ENCODE data around the gene BHLHE23. TPM values are rescaled to one million over a fixed set of nuclear protein-coding genes. Genes with fewer than 3 reads are reported as not detected.

Gene BHLHE23
- total and polyA plus RNA-seq, 4 donors: not detected

DNA sequence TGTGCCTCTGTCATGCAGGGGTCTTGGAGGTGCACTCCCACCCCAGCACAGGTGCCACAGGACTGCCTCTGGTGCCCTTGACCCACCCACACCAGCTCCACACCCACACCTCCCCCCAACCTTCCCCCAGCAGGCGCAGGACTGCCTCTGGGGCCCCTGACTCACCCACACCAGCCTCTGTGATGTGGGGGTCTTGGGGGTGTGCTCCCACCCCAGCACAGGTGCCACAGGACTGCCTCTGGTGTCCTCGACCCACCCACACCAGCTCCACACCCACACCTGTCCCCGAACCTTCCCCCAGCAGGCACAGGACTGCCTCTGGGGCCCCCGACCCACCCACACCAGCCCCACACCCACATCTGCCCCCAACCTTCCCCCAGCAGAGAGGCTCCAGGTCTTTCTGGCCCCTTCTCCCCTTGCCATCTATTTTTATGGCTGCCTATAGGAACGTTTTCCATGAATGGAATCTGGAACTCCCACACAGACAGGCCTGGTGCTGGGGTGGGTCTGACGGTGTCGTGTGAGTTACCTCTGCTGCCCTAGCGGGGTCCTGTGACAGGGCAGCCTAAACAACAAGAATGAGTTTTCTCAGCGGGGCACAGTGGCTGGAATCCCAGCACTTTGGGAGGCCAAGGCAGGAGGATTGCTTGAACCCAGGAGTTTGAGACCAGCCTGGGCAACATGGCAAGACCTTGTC lies 30.8 kb downstream of the BHLHE23 start:
- Histone ChIP-seq H3K27me3 (ENCODE audit: control insufficient read depth in 3 of 3, insufficient read depth in 3 of 3, low read length in 2 of 3) (peaks cover 0 to 66% (median 45%) of the 10 kb centered on the region in 3 donors), H3K9me3 (ENCODE audit: control insufficient read depth in 4 of 4, insufficient read depth in 3 of 4, low read length in 3 of 4) (peaks cover 0 to 2% (median 0%) of the 10 kb centered on the region in 4 donors), H3K27ac (ENCODE audit: low read depth in 1 of 2, low read length in 1 of 2) (no peak overlapping the region), H3K4me3 (no peak overlapping the region), H3K36me3 (ENCODE audit: control insufficient read depth in 4 of 4, insufficient read depth in 4 of 4, low read length in 4 of 4) (no peaks in the 10 kb centered on the region), H3K4me1 (ENCODE audit: control insufficient read depth in 5 of 5, insufficient read depth in 5 of 5, low read length in 5 of 5) (no peaks in the 10 kb centered on the region), H3K9ac (ENCODE audit: insufficient read depth in 1 of 2, low read length in 2 of 2) (no peak overlapping the region)
- ATAC-seq (ENCODE audit: insufficient read depth, low FRiP score) (no peak), DNase-seq (no peak)
- TF ChIP-seq, protein P1, sequence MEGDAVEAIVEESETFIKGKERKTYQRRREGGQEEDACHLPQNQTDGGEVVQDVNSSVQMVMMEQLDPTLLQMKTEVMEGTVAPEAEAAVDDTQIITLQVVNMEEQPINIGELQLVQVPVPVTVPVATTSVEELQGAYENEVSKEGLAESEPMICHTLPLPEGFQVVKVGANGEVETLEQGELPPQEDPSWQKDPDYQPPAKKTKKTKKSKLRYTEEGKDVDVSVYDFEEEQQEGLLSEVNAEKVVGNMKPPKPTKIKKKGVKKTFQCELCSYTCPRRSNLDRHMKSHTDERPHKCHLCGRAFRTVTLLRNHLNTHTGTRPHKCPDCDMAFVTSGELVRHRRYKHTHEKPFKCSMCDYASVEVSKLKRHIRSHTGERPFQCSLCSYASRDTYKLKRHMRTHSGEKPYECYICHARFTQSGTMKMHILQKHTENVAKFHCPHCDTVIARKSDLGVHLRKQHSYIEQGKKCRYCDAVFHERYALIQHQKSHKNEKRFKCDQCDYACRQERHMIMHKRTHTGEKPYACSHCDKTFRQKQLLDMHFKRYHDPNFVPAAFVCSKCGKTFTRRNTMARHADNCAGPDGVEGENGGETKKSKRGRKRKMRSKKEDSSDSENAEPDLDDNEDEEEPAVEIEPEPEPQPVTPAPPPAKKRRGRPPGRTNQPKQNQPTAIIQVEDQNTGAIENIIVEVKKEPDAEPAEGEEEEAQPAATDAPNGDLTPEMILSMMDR (IDR thresholded peaks at IDR 0.05; ENCODE audit: control extremely low read depth, extremely low read depth): no peak
- WGBS, 2 donors: 71 to 74% methylated on average over 8 to 9 of the region's 9 CpGs

GRCh38 chr20:62975251-62975760 lies 31.5 kb downstream of the BHLHE23 start:
- no peak for DNase-seq
- Histone ChIP-seq H3K9me3 (ENCODE audit: control insufficient read depth in 4 of 4, insufficient read depth in 3 of 4, low read length in 3 of 4) (peaks cover 0 to 2% (median 0%) of the 10 kb centered on the region in 4 donors), H3K4me3 (no peak overlapping the region), H3K36me3 (ENCODE audit: control insufficient read depth in 4 of 4, insufficient read depth in 4 of 4, low read length in 4 of 4) (no peaks in the 10 kb centered on the region), H3K9ac (ENCODE audit: insufficient read depth in 1 of 2, low read length in 2 of 2) (no peak overlapping the region), H3K27ac (ENCODE audit: low read depth in 1 of 2, low read length in 1 of 2) (no peak overlapping the region), H3K4me1 (ENCODE audit: control insufficient read depth in 5 of 5, insufficient read depth in 5 of 5, low read length in 5 of 5) (no peaks in the 10 kb centered on the region), H3K27me3 (ENCODE audit: control insufficient read depth in 3 of 3, insufficient read depth in 3 of 3, low read length in 2 of 3) (peaks cover 0 to 60% (median 41%) of the 10 kb centered on the region in 3 donors)
- no peak for ATAC-seq (ENCODE audit: insufficient read depth, low FRiP score)
- TF ChIP-seq, protein P1 (IDR thresholded peaks at IDR 0.05; ENCODE audit: control extremely low read depth, extremely low read depth): no peak
- 77 to 78% methylated on average over 10 of the region's 10 CpGs for WGBS, 2 donors

DNA sequence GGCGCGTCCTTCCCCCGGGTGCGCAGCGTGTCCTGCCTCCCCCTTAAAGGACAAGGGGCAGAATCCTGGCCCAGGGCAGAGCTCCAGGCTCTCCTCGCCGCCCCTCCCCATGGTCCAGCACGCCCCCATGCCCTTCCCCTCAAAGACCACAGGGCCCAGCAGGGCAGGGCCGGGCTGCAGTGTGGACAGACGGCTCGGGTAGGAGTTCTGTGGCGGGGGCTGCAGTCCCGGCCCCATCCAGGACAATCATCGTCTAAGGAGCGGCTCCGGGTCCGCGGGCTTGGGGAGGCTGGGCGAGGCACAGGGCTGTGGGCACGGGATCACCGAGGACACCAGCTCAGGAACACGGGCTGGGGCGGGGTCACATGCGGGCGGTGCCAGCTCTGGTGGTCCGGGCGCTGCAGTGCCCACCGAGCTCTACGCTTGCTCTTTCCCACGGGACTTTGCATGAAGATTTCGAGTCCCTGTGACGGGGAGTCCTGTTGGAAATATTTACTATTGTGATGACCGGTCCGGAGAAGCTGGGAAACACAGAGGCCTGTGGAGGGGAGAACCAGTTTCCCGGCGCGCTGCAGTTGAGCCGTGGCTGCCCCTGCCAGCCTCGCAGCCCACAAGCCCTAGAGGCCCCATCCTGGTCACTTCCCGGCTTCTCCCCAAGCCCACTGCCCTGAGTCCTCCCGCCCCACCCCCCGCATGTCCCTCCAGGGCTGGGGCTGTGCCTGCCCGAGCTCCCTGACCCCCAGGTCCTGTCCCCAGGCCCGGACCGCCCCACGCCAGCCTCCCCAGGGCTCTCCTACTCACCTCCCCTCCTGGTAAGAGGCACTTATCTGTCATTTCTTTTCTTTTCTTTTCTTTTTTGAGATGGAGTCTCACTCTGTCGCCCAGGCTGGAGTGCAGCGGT lies 33.7 kb downstream of the BHLHE23 start:
- no peak for DNase-seq
- TF ChIP-seq, protein P1 (IDR thresholded peaks at IDR 0.05; ENCODE audit: control extremely low read depth, extremely low read depth): no peak
- H3K27me3 ChIP-seq (ENCODE audit: control insufficient read depth in 3 of 3, insufficient read depth in 3 of 3, low read length in 2 of 3): peaks cover 0 to 45% (median 35%) of the 10 kb centered on the region in 3 donors
- H3K36me3 ChIP-seq (ENCODE audit: control insufficient read depth in 4 of 4, insufficient read depth in 4 of 4, low read length in 4 of 4): no peaks in the 10 kb centered on the region
- peaks cover 0 to 2% (median 0%) of the 10 kb centered on the region in 4 donors for H3K9me3 ChIP-seq (ENCODE audit: control insufficient read depth in 4 of 4, insufficient read depth in 3 of 4, low read length in 3 of 4)
- H3K27ac ChIP-seq (ENCODE audit: low read depth in 1 of 2, low read length in 1 of 2): no peak overlapping the region
- whole genome bisulfite sequencing, 2 donors: 13 to 22% methylated on average over 45 to 48 of the region's 48 CpGs
- H3K4me1 ChIP-seq (ENCODE audit: control insufficient read depth in 5 of 5, insufficient read depth in 5 of 5, low read length in 5 of 5): peaks cover 0 to 3% (median 0%) of the 10 kb centered on the region in 5 donors
- no peak overlapping the region for H3K4me3 ChIP-seq
- no peak overlapping the region for H3K9ac ChIP-seq (ENCODE audit: insufficient read depth in 1 of 2, low read length in 2 of 2)
- peak; percentile 27 for ATAC-seq (ENCODE audit: insufficient read depth, low FRiP score)
